CD4-positive, alpha-beta T cell treated with Interleukin-6 for 4 hours (primary cell): ENCODE results near the gene NR3C2.
"Not testable (repeated sequence)": the region's sequence is repeated elsewhere in the genome, so short reads cannot be mapped to it uniquely, and the experiment has no call there.

Experiments
- DNase-seq: peaks from one replicate; pipeline ENCODE4 v3.0.0-alpha.2; 2020; ENCODE audit warnings: mixed read lengths

The NR3C2 gene

DNA sequence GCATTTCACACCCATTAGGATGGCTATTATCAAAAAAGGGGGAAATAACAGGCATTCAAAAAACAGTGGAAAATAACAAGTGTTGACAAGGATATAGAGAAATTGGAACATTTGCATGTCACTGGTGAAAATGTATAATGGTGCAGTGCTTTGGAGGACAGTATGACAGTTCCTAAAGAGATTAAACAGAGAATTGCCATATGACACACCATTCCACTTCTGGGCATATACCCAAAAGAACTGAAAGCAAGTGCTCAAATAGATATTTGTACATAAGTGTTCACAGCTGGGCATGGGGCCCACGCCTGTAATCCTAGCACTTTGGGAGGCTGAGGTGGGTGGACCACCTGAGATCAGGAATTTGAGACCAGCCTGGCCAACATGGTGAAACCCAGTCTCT is 348.1 kb downstream of the NR3C2 start:
- no peak for DNase-seq

DNA sequence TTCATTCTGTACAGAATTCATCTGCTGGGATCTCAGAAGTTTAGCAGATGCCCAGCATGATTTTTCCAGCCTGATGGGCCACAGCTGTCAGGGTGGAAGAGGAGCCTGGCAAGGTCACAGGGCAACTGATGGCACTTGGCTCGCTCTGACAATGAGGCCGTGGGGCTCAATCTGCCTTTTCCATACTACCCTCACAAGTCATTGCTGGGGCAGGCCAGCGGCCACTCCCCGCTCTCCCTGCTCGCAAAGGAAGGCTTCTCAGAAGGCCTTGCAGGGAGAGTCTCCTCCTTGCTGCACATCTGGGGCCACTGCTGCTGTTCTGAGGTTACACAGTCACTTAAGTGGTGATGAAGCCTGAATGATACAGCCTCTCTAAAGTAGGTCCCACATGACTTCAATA is 349.1 kb downstream of the NR3C2 start:
- no peak for DNase-seq

DNA sequence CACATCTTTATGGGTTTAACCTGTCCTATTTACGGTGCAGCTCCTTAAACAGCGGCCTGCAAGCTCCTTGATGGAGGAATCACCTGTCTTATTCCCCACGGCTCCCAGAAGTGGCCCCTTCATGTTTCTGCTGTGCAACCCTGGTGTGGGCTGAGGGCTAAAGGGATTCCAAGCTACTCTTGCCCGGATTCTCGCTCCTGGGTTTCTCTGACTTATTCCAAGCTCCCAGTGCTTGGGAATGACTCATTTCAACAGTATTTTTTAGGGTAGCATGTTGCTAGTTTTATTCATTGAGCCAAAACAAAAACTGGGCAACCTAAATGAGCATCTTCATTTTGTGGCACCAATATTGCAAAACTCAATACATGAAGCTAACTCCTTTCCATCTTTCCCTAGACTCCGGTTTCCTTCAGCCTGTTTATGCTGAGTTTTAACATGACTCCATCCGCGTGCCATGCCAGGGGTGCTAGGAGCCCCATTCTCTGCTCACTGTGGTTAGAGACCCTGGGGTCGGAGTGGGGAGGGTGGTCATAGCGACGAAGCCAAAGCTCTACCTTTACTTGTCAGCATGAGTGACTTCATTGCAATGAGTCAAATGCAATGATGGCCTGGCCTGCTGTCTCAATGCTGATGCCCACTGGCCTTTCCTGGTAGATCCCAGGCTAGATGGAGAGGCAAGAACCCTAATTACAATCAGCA is 349.7 kb downstream of the NR3C2 start:
- no peak for DNase-seq

DNA sequence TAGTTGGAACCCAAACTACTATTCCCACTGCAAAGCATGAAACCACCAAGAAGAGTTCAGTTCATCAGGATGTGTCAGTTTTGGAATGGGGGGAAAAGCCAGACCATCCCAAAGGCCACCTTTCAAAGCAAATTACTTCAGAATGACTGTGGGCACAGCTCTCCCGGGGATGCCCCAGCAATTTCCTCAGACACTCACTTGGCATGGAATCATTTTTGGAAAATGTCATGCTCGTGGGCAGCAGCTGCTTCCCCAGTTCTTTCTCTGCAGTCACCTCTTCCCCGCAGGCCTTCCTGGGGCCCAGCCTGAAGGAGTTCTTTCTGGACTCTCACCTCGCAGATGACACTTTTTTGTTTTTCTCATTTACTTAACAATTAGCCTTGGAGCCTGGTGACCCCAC is 350.3 kb downstream of the NR3C2 start:
- no peak for DNase-seq

DNA sequence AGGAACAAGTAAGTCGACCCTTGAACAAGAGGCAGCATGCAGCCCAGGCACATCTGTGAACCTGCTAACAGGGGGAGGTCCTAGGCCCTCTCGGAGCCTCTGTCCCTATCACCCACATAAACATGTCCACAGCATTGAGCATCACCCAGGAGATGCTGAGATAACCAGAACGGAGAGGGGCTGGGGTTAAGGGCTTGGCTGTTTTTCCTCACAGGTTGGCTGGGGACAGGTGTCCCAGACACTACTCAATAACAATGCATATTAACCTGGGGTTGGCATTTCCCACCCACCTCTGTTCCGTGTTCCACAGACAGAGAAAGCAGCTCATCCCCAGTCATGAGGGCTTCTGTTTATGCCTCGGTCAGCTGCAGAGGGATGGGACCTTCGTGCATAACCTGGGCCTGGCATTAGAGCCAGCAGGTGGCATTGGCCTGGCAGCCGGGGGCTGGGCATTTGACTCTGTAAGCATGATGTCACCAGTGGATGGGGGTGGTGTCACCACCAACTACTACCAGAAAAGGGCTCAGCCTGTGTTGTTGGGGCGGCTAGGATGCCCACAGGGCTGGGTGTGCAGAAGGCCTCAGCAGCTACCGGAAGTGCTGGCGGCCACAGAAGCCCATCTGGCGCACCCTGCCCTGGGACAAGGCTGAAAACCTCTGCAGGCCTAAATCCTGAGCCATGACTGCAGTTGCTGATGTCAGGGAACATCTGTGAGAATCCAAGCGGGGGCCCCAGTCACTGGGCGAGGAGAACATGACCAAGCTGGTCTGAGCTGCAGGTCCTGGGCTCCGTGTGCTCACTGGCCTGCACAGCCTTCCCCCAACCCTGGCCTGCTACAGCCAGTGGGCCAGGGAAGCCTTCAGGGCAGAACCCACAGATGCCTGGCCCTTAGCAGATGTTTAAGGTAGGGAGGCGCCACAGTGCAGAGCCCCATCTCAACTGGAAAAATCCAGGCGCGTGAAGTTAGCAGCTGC is 351.4 kb downstream of the NR3C2 start:
- no peak for DNase-seq

DNA sequence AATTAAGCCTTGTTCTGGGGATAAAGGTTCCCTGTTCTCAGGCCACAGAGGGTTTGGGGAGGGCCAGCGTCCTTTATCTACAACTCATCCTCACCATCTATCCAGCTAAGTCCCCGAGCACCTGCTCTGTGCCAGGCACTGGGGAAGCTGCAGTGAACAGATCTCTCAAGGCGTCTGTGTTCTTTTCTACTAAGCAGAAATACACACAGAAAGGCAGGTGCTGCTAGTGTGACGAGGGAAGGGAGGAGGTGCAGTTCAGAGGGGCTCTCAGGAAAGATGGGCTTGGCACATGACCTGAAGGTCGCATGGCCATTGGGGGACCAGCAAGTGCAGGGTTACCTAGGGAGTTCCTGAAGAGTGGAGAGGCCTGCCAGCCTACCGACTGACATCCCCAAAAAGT is 352.2 kb downstream of the NR3C2 start:
- no peak for DNase-seq

DNA sequence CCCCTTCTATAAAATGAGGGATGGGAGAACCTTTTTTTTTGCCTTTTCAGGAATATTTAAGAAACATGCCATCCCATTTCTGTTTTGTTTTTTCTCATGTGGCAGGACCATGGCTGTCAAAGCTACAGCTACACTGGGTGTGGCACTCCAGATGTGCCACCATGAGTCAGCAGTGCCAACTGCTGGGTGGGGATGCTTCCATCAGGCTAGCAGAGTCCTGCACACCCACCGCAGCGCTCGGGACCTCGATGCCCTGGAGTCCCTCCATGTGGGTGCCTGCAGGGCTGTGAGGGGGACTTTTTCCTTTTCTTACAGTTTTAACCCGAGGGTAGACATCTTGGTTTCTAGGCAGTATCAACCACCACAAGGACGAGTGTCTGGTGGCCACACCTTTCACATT is 352.6 kb downstream of the NR3C2 start:
- DNase-seq, result no peak

DNA sequence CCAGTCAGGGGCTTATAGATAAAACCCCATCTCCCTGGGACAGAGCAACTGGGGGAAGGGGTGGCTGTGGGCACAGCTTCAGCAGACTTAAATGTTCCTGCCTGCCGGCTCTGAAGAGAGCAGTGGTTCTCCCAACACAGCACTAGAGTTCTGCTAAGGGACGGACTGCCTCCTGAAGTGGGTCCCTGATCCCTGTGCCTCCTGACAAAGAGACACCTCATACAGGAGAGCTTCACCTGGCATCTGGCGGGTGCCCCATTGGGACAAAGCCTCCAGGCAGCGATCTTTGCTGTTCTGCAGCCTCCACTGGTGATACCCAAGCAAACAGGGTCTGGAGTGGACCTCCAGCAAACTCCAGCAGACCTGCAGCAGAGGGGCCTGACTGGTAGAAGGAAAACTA is 359.1 kb downstream of the NR3C2 start:
- not testable (repeated sequence) for DNase-seq

DNA sequence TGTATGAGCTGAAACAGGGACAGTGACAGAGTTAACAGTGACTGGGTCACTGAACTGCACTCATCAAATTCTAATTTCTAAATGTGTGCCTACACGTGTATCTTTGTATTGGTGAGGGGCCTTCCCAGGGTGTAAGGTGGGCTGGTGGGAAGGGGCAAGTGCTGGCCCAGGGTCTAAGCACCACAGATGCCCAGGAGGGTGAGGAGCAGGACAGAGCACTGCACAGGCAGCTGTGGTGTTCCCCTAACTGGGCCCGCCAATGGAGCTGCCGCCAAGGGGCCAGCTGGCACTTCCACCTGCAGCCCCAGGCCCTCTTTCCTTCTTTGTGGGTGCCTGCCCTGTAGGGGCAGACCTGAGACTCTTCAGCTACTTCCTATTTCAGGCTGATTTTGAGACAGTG is 360.5 kb downstream of the NR3C2 start:
- DNase-seq, result no peak

DNA sequence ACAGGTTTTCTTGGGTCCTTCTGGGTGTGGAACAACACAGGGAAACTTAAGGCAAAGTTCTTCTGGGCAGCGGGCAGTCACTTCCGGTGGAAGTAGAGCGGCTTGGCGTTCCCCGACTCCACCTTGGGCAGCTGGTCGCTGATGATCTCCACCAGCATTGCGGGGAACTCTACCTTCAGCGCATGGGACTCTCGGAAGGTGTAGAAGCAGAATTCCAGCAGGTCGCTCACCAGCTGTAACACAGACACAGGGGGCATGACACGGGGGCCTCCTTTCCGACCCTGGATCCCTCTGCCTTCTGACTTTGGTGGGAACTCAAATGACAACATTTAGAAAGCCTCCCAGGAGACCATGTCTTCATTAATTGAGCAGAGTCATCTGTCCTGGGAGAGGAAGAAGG is 360.9 kb downstream of the NR3C2 start:
- no peak for DNase-seq

DNA sequence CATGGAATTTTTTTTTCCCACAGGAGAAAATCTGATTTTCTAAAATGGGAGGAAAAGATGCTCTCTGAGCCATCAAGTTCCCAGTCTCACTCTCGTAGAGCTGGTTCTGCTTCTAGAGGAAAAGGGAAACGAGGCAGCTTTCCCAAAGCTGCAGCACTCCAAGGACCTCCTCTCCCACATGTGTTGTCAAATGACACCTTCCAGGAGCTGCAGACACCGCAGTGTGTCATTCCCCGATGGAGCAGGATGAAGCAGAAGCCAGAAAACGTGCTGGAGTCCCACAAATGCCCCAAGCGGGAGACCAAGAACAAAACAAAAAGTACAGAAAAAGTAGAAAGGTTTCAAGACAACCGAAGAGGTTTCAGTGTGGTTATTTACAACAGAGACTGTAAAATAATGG is 362.3 kb downstream of the NR3C2 start:
- DNase-seq, result no peak

DNA sequence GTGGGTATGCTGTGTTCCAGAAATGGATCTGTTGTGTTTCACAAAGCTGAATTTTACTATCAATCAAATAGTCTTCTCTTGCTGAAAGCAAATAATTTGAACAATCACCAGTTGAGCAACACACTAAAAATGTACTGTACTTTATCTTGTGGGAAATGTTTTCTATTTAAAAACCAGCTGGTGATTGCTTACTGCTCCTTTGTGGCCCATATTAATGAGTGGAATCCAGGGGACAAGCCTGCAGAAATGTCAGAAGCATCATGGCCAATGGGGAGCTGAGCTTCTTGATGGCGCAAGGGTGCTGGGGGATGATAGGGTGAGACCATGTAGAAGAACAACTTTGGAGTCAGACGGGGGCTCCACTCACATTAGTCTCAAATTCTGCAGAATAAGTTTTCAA is 364.2 kb downstream of the NR3C2 start:
- DNase-seq, result no peak

DNA sequence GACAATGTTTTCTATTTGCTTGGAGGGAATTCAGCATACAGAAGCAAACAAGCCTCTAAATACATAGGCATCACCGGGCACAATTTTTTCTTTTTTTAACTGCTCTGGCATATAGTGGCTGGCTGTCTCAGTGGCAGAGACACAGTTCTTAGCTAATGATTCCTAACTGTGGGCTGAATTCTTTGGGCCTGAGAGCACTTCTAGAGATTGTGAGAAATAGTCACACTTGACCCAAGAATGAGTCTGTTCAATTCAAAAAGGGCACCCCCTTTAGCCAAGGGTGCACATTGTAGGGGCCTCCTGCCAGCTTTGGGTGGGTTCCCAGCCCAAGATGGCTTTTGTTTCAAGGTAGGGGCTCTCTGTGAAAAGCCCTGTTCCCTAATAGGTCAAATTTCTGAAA is 364.6 kb downstream of the NR3C2 start:
- DNase-seq, result no peak

DNA sequence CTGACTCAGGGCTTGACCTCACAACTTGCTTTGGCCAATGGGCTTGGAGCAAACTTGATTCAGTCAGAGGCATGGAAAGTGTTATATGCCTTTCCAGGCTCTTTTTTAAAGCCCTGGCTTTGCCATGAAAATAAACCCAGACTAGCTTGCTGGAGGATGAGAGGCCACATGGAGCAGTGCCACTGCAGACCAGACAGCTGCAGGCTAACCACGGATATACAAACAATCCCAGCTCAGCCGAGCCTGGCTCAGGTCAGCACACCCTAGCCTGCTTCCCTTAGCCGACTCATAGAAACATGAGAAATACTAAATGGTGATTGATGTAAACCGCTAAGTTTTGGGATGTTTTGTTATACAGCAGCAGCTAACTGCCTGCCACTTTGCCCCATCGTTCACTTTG is 365.2 kb downstream of the NR3C2 start:
- DNase-seq, result no peak

DNA sequence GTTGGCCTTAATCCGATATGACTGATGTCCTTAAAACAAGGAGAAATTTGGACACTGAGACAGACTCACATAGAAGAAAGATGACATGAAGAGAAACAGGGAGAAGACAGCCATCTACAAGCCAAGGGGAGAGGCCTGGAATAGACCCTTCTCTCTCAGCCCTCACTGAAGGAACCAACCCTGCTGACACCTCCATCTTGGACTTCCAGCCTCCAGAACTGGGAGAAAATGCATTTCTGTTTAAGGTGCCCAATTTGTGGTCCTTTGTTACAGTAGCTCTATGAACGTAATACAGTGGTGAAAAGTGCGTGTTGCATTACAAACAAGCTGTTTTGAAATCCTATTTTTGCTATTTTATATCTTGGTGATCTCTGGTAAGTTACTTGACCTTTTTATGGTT is 366.8 kb downstream of the NR3C2 start:
- no peak for DNase-seq

DNA sequence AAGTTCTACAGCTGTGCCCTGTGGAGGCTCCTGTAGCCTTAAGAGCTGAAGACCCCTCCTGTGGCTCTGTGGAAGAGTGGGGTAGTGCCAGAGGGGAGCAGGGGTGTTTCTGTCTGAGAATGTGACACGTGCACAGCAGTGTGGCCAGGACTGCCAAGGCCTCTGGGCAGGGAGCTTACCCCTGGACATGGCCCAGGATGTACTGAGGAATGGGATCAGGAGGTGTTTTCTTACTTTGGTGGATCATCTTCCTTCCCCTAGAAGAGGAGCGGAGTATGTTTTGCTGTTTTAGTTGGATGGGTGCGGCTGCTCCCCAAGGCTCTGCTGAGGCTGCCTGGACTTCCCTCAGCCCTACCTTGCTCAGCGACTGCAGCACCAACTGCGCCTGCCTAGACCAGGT is 367.8 kb downstream of the NR3C2 start:
- no peak for DNase-seq

DNA sequence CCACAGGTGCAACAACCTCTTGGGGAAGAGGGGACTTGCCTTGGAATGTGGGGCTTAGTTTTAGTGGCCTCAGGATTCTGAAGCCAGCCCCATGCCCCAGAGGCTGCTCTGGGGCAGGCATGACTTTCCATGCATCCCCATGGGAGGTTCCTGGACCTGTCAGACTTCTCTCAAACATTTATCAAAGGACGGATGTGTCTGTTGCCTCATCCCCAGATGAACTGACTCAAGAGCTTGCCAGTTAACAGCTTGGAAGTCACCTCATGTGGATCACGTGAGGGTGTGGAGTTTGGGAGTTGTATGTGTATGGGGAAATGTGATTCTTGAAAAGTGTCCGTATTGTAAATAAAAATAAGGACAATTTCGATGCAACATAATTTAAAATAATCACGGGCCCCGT is 368.9 kb downstream of the NR3C2 start:
- DNase-seq, result no peak

DNA sequence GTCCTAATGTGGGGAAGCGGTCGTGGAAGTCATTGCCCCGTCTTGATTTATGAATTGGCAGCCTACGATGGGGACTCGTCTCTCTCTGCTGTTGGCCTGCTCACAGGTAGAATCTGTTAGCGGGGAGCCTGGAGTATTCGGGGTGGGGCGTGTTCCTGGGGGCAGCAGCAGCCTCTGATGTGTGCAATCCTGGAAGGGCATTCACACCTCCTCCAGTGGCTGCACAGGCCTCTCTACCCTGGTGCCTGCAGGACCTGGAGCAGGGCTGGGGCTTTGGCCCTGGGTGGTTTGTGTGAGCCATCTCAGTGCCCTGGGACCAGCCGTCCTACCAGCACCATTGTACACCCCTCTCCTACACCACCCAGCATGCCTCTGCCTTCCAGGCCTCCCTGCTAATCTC is 369.4 kb downstream of the NR3C2 start:
- DNase-seq, result no peak

DNA sequence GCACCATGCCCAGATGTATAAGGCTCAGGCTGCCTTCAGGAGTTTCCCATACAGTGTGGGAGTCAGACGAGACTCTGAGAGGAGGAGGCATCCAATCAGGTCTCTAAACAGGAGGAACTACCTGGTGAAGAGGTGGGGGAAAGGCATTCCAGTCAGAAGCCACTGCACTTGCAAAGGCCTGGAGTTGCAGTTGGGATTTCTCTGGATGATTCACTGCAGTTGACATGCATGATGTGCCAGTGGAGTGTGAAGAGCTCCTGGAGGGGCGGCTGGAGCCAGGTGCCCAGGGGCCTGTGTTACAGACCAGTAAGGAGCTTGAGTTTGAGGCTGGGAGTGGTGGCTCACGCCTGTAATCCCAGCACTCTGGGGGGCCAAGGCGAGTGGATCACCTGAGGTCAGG is 371.2 kb downstream of the NR3C2 start:
- DNase-seq, result no peak

DNA sequence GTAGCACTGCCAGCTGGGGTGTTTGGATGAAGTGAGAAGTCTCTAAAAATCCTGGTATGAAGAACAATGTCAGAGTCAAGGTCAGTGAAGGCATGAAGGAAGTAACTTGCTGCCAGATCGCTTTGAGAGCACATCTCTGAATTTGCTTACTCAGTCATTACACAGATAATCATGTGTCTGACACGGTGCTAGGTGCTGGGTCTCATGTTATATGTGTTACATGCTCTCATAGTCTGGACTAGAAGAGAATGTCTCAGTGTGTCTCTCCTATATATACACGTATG is 372.4 kb downstream of the NR3C2 start:
- DNase-seq, result no peak

DNA sequence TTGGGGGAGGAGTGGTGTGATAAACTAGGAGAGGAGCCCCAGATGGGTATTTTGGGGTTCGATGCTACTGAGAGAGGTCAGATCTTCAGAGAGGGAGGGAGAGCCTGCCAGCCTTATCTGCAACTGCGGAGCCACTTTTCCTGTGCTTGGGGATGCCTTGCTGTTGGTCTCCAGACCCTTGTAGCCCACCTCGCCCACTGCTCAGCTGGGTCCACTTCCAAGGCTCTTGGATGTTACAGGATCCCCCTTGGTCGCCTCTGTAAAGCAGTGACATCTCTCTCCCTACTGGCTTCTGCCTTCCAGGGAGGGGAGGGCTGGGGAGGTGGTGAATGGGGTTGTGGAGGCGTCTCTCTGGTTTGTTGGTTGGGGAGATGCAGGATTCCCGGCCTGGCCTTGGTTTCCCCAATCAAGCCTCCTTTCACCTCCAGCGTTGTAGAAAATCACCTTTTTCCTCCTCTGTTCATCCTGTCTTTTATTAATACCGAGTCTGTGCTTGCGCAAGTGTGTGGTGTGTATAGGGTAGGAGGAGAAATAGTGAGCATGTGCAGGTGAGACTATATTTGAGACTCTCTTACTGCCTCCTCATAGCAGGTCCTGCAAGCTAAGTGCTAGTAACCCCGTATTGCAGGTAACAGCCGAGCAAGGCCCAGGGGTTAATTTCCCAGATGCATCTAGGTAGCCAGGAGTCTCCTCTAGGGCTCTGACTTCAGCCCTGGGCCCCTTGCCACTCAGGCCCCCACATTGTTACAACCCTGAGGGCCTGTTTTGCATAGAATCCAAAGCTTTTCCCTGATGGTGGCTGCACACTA is 372.9 kb downstream of the NR3C2 start:
- DNase-seq, result no peak

DNA sequence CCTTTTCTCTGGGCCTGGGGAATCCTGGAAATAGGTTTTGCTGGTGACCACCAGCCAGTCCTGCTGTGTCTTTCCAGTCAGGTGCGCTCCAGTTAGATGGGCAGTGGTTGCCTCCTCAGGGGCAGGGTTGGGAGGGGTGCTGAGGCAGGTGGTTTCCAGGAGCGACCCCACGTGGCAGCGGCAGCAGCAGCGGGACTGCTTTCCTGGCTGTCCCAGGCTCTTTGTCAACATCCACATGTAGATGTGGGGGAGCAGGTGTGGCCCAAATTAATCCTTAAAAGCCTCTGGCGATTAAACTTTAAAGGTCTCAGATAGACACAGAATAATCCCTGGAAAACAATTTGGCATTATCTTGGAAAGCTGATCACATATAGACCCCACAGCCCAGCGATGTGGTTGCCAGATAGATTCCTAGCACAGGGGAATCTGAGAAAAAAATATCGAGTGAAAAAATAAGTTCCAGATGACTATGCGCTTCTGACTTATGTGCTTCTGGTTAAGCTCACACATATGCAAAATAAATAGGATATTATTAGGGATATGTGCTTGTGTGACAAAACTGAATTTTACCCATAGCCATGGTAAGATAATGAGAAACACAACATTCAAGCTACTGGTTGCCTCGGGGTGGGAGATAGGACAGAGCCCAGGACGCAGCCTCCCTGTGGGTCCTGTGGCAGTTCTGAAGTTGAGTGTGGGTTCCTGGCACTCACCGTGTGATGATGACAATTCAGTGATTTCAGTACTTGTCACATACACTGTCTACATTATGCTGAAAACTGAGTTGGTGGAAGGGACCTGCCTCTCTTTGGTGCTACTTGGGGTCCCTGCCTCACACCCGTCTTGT is 373.9 kb downstream of the NR3C2 start:
- no peak for DNase-seq
